NB4 (cell line): ENCODE measurements around the gene HOXC10.

Source experiments
- CTCF ChIP-seq: IDR thresholded peaks from one replicate; pipeline ENCODE4 v1.5.1; 2012; ENCODE audit warnings: low read depth, low read length
- POLR2A ChIP-seq: IDR thresholded peaks from 2 replicates; pipeline ENCODE4 v1.6.1; 2011; ENCODE audit warnings: mild to moderate bottlenecking; ENCODE audit not compliant: insufficient read length; ENCODE audit errors: extremely low read depth

DNA sequence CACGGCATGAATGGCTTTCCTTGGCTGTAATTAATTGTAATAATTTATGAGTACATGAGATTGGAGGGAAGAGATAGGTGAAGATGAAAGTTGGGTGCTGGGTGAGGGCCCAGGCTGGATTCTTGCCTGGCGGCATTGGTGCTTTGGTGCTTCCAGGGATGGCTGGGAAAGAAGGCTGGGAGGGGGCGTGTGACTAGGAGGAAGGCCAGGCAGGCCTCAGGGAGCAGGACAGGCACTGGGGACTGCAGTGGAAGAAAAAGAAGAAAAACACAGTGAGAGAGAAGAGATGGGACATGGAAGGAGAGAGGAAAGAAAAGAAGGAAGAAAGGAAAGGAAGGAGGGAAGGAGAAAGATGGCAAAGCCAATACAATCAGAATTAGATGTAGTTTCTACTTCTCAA is 18.7 kb downstream of the HOXC10 start:
- no peak for TF ChIP-seq CTCF
- TF ChIP-seq POLR2A: no peak
